H1 (cell line): ENCODE results near the gene RNF2. TPM values are rescaled to one million over a fixed set of nuclear protein-coding genes. Genes with fewer than 3 reads are reported as not detected.

Experiments
- ASH2L ChIP-seq: fragments of 200-600, 300-600 bp; sonication (generic); IDR thresholded peaks from one replicate; pipeline ENCODE4 v1.7.1; 2017; ENCODE audit warnings: low read length
- BACH1 ChIP-seq: IDR thresholded peaks from 2 replicates; pipeline ENCODE4 v1.6.1; 2012; ENCODE audit warnings: low read length, improper control_type of control experiment
- BRCA1 ChIP-seq: IDR thresholded peaks from 2 replicates; pipeline ENCODE4 v1.6.1; 2012; ENCODE audit warnings: low read depth, low read length, improper control_type of control experiment
- EGR1 ChIP-seq: IDR thresholded peaks from 2 replicates; pipeline ENCODE4 v1.6.1; 2011; ENCODE audit warnings: low read depth, low read length, borderline replicate concordance
- GTF2F1 ChIP-seq: IDR thresholded peaks from 2 replicates; pipeline ENCODE4 v1.6.1; 2012; ENCODE audit warnings: low read depth, low read length, improper control_type of control experiment, borderline replicate concordance
- JUND ChIP-seq: IDR thresholded peaks from 2 replicates; pipeline ENCODE4 v1.6.1; 2011; ENCODE audit warnings: mild to moderate bottlenecking, improper control_type of control experiment, low read length
- KDM1A ChIP-seq: fragments of 200-600, 300-600 bp; sonication (generic); IDR thresholded peaks from 2 replicates; pipeline ENCODE4 v1.7.1; 2016; ENCODE audit warnings: mild to moderate bottlenecking, low read length, borderline replicate concordance
- KDM4A ChIP-seq: IDR thresholded peaks from one replicate; pipeline ENCODE4 v1.7.1; 2012; ENCODE audit warnings: low read depth, mild to moderate bottlenecking, moderate library complexity, low read length, inconsistent platforms; ENCODE audit not compliant: severe bottlenecking
- PHF8 ChIP-seq: fragments of 200-600 bp; sonication (generic); conservative IDR thresholded peaks from 2 replicates; pipeline ENCODE4 v1.7.1; 2012; ENCODE audit warnings: low read depth, mild to moderate bottlenecking, inconsistent platforms, low read length, moderate library complexity
- RAD21 ChIP-seq, 2 experiments: IDR thresholded peaks in 1 of 2; conservative IDR thresholded peaks in 1 of 2; 2 replicates each; pipeline ENCODE4 v1.6.1; 2011; ENCODE audit warnings: low read depth in 2 of 2, low read length in 2 of 2, improper control_type of control experiment in 1 of 2, inconsistent platforms in 1 of 2, mild to moderate bottlenecking in 1 of 2, moderate library complexity in 1 of 2
- RBBP5 ChIP-seq: IDR thresholded peaks from 2 replicates; pipeline ENCODE4 v1.7.1; 2012; ENCODE audit warnings: low read depth, mild to moderate bottlenecking, inconsistent platforms, low read length, moderate library complexity, borderline replicate concordance
- SIRT6 ChIP-seq: IDR thresholded peaks from one replicate; pipeline ENCODE4 v1.7.1; 2012; ENCODE audit warnings: low read length, inconsistent platforms
- SP1 ChIP-seq: IDR thresholded peaks from 2 replicates; pipeline ENCODE4 v1.6.1; 2011; ENCODE audit warnings: low read depth, low read length
- SRF ChIP-seq: IDR thresholded peaks from 2 replicates; pipeline ENCODE4 v1.6.1; 2011; ENCODE audit warnings: mild to moderate bottlenecking, low read depth, low read length, moderate library complexity
- SUZ12 ChIP-seq: fragments of 200-600 bp; sonication (generic); IDR thresholded peaks from 2 replicates; pipeline ENCODE4 v1.6.1; 2012; ENCODE audit warnings: mild to moderate bottlenecking, inconsistent platforms, low read length, moderate library complexity, mixed read lengths
- TAF1 ChIP-seq: IDR thresholded peaks from 2 replicates; pipeline ENCODE4 v1.6.1; 2011; ENCODE audit warnings: mild to moderate bottlenecking, low read depth, low read length
- TAF7 ChIP-seq: optimal IDR thresholded peaks from 2 replicates; pipeline ENCODE3; 2011; ENCODE audit warnings: low read depth, mild to moderate bottlenecking, inconsistent platforms, low read length, moderate library complexity, borderline replicate concordance
- TBP ChIP-seq: IDR thresholded peaks from 2 replicates; pipeline ENCODE4 v1.6.1; 2011; ENCODE audit warnings: low read depth, low read length, improper control_type of control experiment
- TEAD4 ChIP-seq: IDR thresholded peaks from 2 replicates; pipeline ENCODE4 v1.6.1; 2012; ENCODE audit warnings: low read depth, low read length, inconsistent platforms, mixed read lengths
- ZNF274 ChIP-seq: IDR thresholded peaks from 2 replicates; pipeline ENCODE4 v1.7.0; 2012; ENCODE audit warnings: low read length, borderline replicate concordance; ENCODE audit errors: extremely low read depth
- polyA plus RNA-seq, 7 experiments: library from polyadenylated mRNA; depleted of rRNA in 3 of 7; stranded (reverse) in 5 of 7; unstranded in 2 of 7; fragments of >200 nt in 5 of 7; fragments of 200-250 nt in 2 of 7; gene quantifications; 1 replicate in 5 of 7; 2 replicates in 1 of 7; 4 replicates in 1 of 7; pipeline versions ENCODE4 v1.2.1 to v1.2.3, GENCODE V29; 2011 to 2013; ENCODE audit warnings: missing spikeins in 2 of 7, mixed read lengths in 2 of 7
- total RNA-seq: library from RNA; stranded (reverse); fragmentation: NEBNext Ultra II Directional; extraction: Animal tissue kit (Norgen Biotek cat#: 25700); gene quantifications from 2 replicates; pipeline ENCODE4 v1.2.1, GENCODE V29; 2021
- TF ChIP-seq, protein P1 (sequence below): IDR thresholded peaks from 2 replicates; pipeline ENCODE4 v1.6.1; 2012; ENCODE audit warnings: inconsistent platforms
- TF ChIP-seq, protein P2 (sequence below): IDR thresholded peaks from 2 replicates; pipeline ENCODE4 v1.6.1; 2012; ENCODE audit warnings: inconsistent platforms

Gene RNF2
- total and polyA plus RNA-seq, 2 of the 8 experiments (the other 6 are each of a cell fraction or from before 2014, with no cell fraction given), result 28.9 to 58.9 TPM

- TF ChIP-seq BACH1, result peak; percentile 7; the same call in 1 of the 2 replicates
- TF ChIP-seq BRCA1, result no peak
- TF ChIP-seq SRF, result no peak
- TF ChIP-seq TEAD4, result peak; percentile 58
- TF ChIP-seq, protein P1, sequence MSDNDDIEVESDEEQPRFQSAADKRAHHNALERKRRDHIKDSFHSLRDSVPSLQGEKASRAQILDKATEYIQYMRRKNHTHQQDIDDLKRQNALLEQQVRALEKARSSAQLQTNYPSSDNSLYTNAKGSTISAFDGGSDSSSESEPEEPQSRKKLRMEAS, result peak; percentile 22; the same call in 1 of the 2 replicates
- TF ChIP-seq KDM1A, result no peak
- TF ChIP-seq, protein P2, sequence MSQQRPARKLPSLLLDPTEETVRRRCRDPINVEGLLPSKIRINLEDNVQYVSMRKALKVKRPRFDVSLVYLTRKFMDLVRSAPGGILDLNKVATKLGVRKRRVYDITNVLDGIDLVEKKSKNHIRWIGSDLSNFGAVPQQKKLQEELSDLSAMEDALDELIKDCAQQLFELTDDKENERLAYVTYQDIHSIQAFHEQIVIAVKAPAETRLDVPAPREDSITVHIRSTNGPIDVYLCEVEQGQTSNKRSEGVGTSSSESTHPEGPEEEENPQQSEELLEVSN, result peak; percentile 64
- TF ChIP-seq GTF2F1, result no peak
- peak; percentile 65; the same call in 1 of the 2 replicates for TF ChIP-seq SP1
- peak; percentile 91 for TF ChIP-seq ASH2L
- TF ChIP-seq TAF7, result peak; percentile 48
- TF ChIP-seq TBP, result 0 out of 2 replicates have a peak, but pooled peaks have one; percentile 45
- peak; percentile 90 for TF ChIP-seq KDM4A
- TF ChIP-seq RAD21 (IDR thresholded peaks at IDR 0.05 in 1 of 2, conservative IDR thresholded peaks at IDR 0.05 in 1 of 2; ENCODE audit: low read depth in 2 of 2, low read length in 2 of 2), result peak in 1 of 2 experiments; percentile 7; a peak in 1 of 4 replicates
- TF ChIP-seq SUZ12, result no peak
- TF ChIP-seq ZNF274, result no peak
- TF ChIP-seq EGR1, result no peak
- peak; percentile 67 for TF ChIP-seq TAF1
- peak; percentile 69 for TF ChIP-seq RBBP5
- peak; percentile 58 for TF ChIP-seq PHF8
- TF ChIP-seq JUND, result no peak
- no peak for TF ChIP-seq SIRT6
Observed at GRCh38 chr1:185045814-185046492, 595 bp downstream of the RNF2 start (continued).
